Astrocyte (in vitro differentiated cells and primary cell): ENCODE results near the gene AK5.

Experiments used
- EZH2 ChIP-seq: IDR thresholded peaks from 2 replicates; pipeline ENCODE4 v1.6.1; 2012; ENCODE audit warnings: mild to moderate bottlenecking, low read length, inconsistent platforms; ENCODE audit not compliant: insufficient read depth
- TF ChIP-seq, protein P1 (sequence below): IDR thresholded peaks from 2 replicates; pipeline ENCODE4 v1.5.1; 2011; ENCODE audit warnings: low read depth, mild to moderate bottlenecking, inconsistent platforms, low read length, moderate library complexity; ENCODE audit not compliant: insufficient read depth

DNA sequence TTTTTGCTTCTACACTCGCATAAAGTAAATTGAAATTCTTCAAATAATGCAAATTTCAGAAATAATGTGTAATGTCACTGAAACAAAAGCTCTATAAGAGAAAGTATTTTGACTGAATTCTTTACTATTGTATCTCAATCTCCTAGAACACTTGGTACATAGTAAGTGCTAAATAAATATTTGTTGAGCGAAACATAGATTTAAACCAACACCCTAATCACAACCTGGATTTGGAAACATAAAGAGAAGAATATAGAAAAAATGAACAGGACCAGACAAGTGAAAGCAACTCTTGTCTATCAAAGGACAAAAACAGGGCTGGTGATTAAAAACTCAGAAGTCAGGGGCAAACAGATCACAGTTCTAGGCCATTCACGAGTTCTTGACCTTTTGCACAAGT, 74.3 kb downstream of the AK5 start:
- TF ChIP-seq, protein P1, sequence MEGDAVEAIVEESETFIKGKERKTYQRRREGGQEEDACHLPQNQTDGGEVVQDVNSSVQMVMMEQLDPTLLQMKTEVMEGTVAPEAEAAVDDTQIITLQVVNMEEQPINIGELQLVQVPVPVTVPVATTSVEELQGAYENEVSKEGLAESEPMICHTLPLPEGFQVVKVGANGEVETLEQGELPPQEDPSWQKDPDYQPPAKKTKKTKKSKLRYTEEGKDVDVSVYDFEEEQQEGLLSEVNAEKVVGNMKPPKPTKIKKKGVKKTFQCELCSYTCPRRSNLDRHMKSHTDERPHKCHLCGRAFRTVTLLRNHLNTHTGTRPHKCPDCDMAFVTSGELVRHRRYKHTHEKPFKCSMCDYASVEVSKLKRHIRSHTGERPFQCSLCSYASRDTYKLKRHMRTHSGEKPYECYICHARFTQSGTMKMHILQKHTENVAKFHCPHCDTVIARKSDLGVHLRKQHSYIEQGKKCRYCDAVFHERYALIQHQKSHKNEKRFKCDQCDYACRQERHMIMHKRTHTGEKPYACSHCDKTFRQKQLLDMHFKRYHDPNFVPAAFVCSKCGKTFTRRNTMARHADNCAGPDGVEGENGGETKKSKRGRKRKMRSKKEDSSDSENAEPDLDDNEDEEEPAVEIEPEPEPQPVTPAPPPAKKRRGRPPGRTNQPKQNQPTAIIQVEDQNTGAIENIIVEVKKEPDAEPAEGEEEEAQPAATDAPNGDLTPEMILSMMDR = no peak
- no peak for TF ChIP-seq EZH2
